Measurements from ENCODE around the gene CHRM4.

Gene CHRM4

GRCh38 chr11:46363031-46363407 lies 28.6 kb downstream of the CHRM4 start:
- Histone ChIP-seq H3K27me3 (ENCODE audit: low read depth) (no peaks in the 10 kb centered on the region), H3K36me3 (replicated peaks) (peaks cover 6% of the 10 kb centered on the region), H3K4me1 (no peaks in the 10 kb centered on the region), H3K4me3 (no peak overlapping the region), H3K9me3 (no peaks in the 10 kb centered on the region)
- no peak for DNase-seq (ENCODE audit: low spot score in 2 of 2)
- in situ Hi-C loops (cut with MboI; ENCODE audit: low sequenced_read_pairs), result no loop called here

- DNase-seq (ENCODE audit: low spot score in 2 of 2), result no peak
- no peaks in the 10 kb centered on the region for H3K9me3 ChIP-seq
- H3K36me3 ChIP-seq (replicated peaks), result 0 out of 2 replicates have a peak, but pooled peaks cover 2% of the 10 kb centered on the region
- H3K4me3 ChIP-seq, result no peak overlapping the region
- no peaks in the 10 kb centered on the region for H3K27me3 ChIP-seq (ENCODE audit: low read depth)
- in situ Hi-C loops (cut with MboI; ENCODE audit: low sequenced_read_pairs), result no loop called here
- H3K4me1 ChIP-seq, result no peaks in the 10 kb centered on the region
Observed at GRCh38 chr11:46362156-46363030, 29.2 kb downstream of the CHRM4 start.

GRCh38 chr11:46361283-46362155 lies 30.1 kb downstream of the CHRM4 start:
- DNase-seq (ENCODE audit: low spot score in 2 of 2), result no peak
- in situ Hi-C loops (cut with MboI; ENCODE audit: low sequenced_read_pairs), result no loop called here
- Histone ChIP-seq H3K4me1 (no peaks in the 10 kb centered on the region), H3K4me3 (no peak overlapping the region), H3K27me3 (ENCODE audit: low read depth) (no peaks in the 10 kb centered on the region), H3K9me3 (no peaks in the 10 kb centered on the region), H3K36me3 (replicated peaks) (peaks cover 5% of the 10 kb centered on the region; the same call in 1 of the 2 replicates)

- no peaks in the 10 kb centered on the region for H3K27me3 ChIP-seq (ENCODE audit: low read depth)
- no peaks in the 10 kb centered on the region for H3K9me3 ChIP-seq
- in situ Hi-C loops (cut with MboI; ENCODE audit: low sequenced_read_pairs), result no loop called here
- no peak for DNase-seq (ENCODE audit: low spot score in 2 of 2)
- no peak overlapping the region for H3K4me3 ChIP-seq
- H3K4me1 ChIP-seq, result no peaks in the 10 kb centered on the region
- H3K36me3 ChIP-seq (replicated peaks), result peaks cover 5% of the 10 kb centered on the region; the same call in 1 of the 2 replicates
Observed at GRCh38 chr11:46360878-46361277, 30.7 kb downstream of the CHRM4 start.

GRCh38 chr11:46359953-46360352 lies 31.6 kb downstream of the CHRM4 start:
- no peaks in the 10 kb centered on the region for H3K4me1 ChIP-seq
- peaks cover 5% of the 10 kb centered on the region; the same call in 1 of the 2 replicates for H3K36me3 ChIP-seq (replicated peaks)
- H3K4me3 ChIP-seq, result no peak overlapping the region
- DNase-seq (ENCODE audit: low spot score in 2 of 2), result no peak
- H3K27me3 ChIP-seq (ENCODE audit: low read depth), result no peaks in the 10 kb centered on the region
- in situ Hi-C loops (cut with MboI; ENCODE audit: low sequenced_read_pairs), result no loop called here
- H3K9me3 ChIP-seq, result no peaks in the 10 kb centered on the region

- peaks cover 5% of the 10 kb centered on the region; the same call in 1 of the 2 replicates for H3K36me3 ChIP-seq (replicated peaks)
- no peak overlapping the region for H3K4me3 ChIP-seq
- in situ Hi-C loops (cut with MboI; ENCODE audit: low sequenced_read_pairs), result no loop called here
- H3K9me3 ChIP-seq, result no peaks in the 10 kb centered on the region
- H3K27me3 ChIP-seq (ENCODE audit: low read depth), result no peaks in the 10 kb centered on the region
- no peak for DNase-seq (ENCODE audit: low spot score in 2 of 2)
- H3K4me1 ChIP-seq, result no peaks in the 10 kb centered on the region
Observed at GRCh38 chr11:46357483-46357936, 34.1 kb downstream of the CHRM4 start.

- Histone ChIP-seq H3K4me3 (no peak overlapping the region), H3K9me3 (no peaks in the 10 kb centered on the region), H3K4me1 (no peaks in the 10 kb centered on the region), H3K36me3 (replicated peaks) (peaks cover 3% of the 10 kb centered on the region; the same call in 1 of the 2 replicates), H3K27me3 (ENCODE audit: low read depth) (no peaks in the 10 kb centered on the region)
- in situ Hi-C loops (cut with MboI; ENCODE audit: low sequenced_read_pairs), result no loop called here
- DNase-seq (ENCODE audit: low spot score in 2 of 2), result no peak
Observed at GRCh38 chr11:46356924-46357482, 34.6 kb downstream of the CHRM4 start.

- in situ Hi-C loops (cut with MboI; ENCODE audit: low sequenced_read_pairs), result no loop called here
- Histone ChIP-seq H3K27me3 (ENCODE audit: low read depth) (no peaks in the 10 kb centered on the region), H3K4me3 (no peak overlapping the region), H3K4me1 (no peaks in the 10 kb centered on the region), H3K9me3 (no peaks in the 10 kb centered on the region), H3K36me3 (replicated peaks) (peaks cover 3% of the 10 kb centered on the region; the same call in 1 of the 2 replicates)
- DNase-seq (ENCODE audit: low spot score in 2 of 2), result no peak
Observed at GRCh38 chr11:46353698-46354097, 37.9 kb downstream of the CHRM4 start.

- no peaks in the 10 kb centered on the region for H3K4me1 ChIP-seq
- in situ Hi-C loops (cut with MboI; ENCODE audit: low sequenced_read_pairs), result no loop called here
Observed at GRCh38 chr11:46352063-46352841, 39.3 kb downstream of the CHRM4 start.

GRCh38 chr11:46351606-46352005 lies 40.0 kb downstream of the CHRM4 start:
- no peaks in the 10 kb centered on the region for H3K9me3 ChIP-seq
- H3K27me3 ChIP-seq (ENCODE audit: low read depth), result no peaks in the 10 kb centered on the region
- peaks cover 4% of the 10 kb centered on the region; the same call in 1 of the 2 replicates for H3K4me1 ChIP-seq
- no peak for DNase-seq (ENCODE audit: low spot score in 2 of 2)
- H3K36me3 ChIP-seq (replicated peaks), result peaks cover 1% of the 10 kb centered on the region; the same call in 1 of the 2 replicates
- H3K4me3 ChIP-seq, result no peak overlapping the region
- in situ Hi-C loops (cut with MboI; ENCODE audit: low sequenced_read_pairs), result no loop called here

More at GRCh38 chr11:46352063-46352841, 39.3 kb downstream of the CHRM4 start:
- Histone ChIP-seq H3K4me3 (peak overlapping the region; percentile 15), H3K9me3 (no peaks in the 10 kb centered on the region), H3K27me3 (ENCODE audit: low read depth) (no peaks in the 10 kb centered on the region), H3K36me3 (replicated peaks) (peaks cover 3% of the 10 kb centered on the region; the same call in 1 of the 2 replicates)
- peak; percentile 38 to 76 for DNase-seq (ENCODE audit: low spot score in 2 of 2)

GRCh38 chr11:46351148-46351547 lies 40.4 kb downstream of the CHRM4 start:
- no peak for DNase-seq (ENCODE audit: low spot score in 2 of 2)
- H3K36me3 ChIP-seq (replicated peaks), result no peaks in the 10 kb centered on the region
- H3K9me3 ChIP-seq, result no peaks in the 10 kb centered on the region
- no peak overlapping the region for H3K4me3 ChIP-seq
- in situ Hi-C loops (cut with MboI; ENCODE audit: low sequenced_read_pairs), result no loop called here
- peaks cover 4% of the 10 kb centered on the region; the same call in 1 of the 2 replicates for H3K4me1 ChIP-seq
- H3K27me3 ChIP-seq (ENCODE audit: low read depth), result no peaks in the 10 kb centered on the region

GRCh38 chr11:46350695-46351094 lies 40.9 kb downstream of the CHRM4 start:
- in situ Hi-C loops (cut with MboI; ENCODE audit: low sequenced_read_pairs), result no loop called here
- H3K9me3 ChIP-seq, result no peaks in the 10 kb centered on the region
- H3K36me3 ChIP-seq (replicated peaks), result no peaks in the 10 kb centered on the region
- H3K27me3 ChIP-seq (ENCODE audit: low read depth), result no peaks in the 10 kb centered on the region
- no peak overlapping the region for H3K4me3 ChIP-seq
- H3K4me1 ChIP-seq, result peaks cover 4% of the 10 kb centered on the region; the same call in 1 of the 2 replicates
- no peak for DNase-seq (ENCODE audit: low spot score in 2 of 2)
